Activated T-helper 17 cell treated with anti-CD3 and anti-CD28 coated beads, Interleukin-2, amount 50 U/mL, for 72 hours (primary cell): ENCODE measurements around the gene DCDC2. TPM values are rescaled to one million over a fixed set of nuclear protein-coding genes. Genes with fewer than 3 reads are reported as not detected.
"Not testable (repeated sequence)": the region's sequence is repeated elsewhere in the genome, so short reads cannot be mapped to it uniquely, and the experiment has no call there.

Experiments
- ATAC-seq: fragments of 150-1000 bp; cut with Tn5 transposase; replicated peaks from 2 replicates; pipeline ENCODE4 v1.10.0; 2021; ENCODE audit warnings: mild to moderate bottlenecking, moderate library complexity
- H3K27ac Mint-ChIP-seq: one replicate; pipeline ENCODE4 v1.8.0; 2022; ENCODE audit warnings: mixed read lengths
- H3K27me3 Mint-ChIP-seq: one replicate; pipeline ENCODE4 v1.8.0; 2022; ENCODE audit warnings: mixed read lengths
- H3K36me3 Mint-ChIP-seq: one replicate; pipeline ENCODE4 v1.8.0; 2022; ENCODE audit warnings: low read depth, mild to moderate bottlenecking, mixed read lengths
- H3K4me1 Mint-ChIP-seq: one replicate; pipeline ENCODE4 v1.8.0; 2022; ENCODE audit warnings: mixed read lengths
- H3K4me3 Mint-ChIP-seq: one replicate; pipeline ENCODE4 v1.8.0; 2022; ENCODE audit warnings: mild to moderate bottlenecking, mixed read lengths
- H3K9me3 Mint-ChIP-seq: one replicate; pipeline ENCODE4 v1.8.0; 2022; ENCODE audit warnings: mixed read lengths
- total RNA-seq, 2 donors: library from RNA; stranded (reverse); gene quantifications; one replicate each; pipeline ENCODE4 v1.2.3, GENCODE V29; 2022

DCDC2 gene
- total RNA-seq: under 1 TPM in 1 of 2 donors, not detected in 1; 0.11 TPM

GRCh38 chr6:24357336-24358218, at the start of gene DCDC2:
Gene DCDC2, minus strand, starts transcription at chr6:24358059. Its CDS starts 309 bp downstream, at chr6:24357750.
- no peaks in the 10 kb centered on the region for H3K36me3 Mint-ChIP-seq
- ATAC-seq: peak; percentile 28
- H3K4me3 Mint-ChIP-seq: peak within 1 kb of the TSS; percentile 85

GRCh38 chr6:24405262-24405661, 47.4 kb upstream of the DCDC2 start:
- Mint-ChIP-seq H3K9me3 (no peaks in the 10 kb centered on the region), H3K36me3 (peaks cover 61% of the 10 kb centered on the region), H3K27ac (no peak overlapping the region), H3K27me3 (peaks cover 4% of the 10 kb centered on the region), H3K4me1 (peaks cover 8% of the 10 kb centered on the region), H3K4me3 (no peak overlapping the region)
- ATAC-seq: no peak

More at GRCh38 chr6:24357336-24358218, at the start of gene DCDC2:
- Mint-ChIP-seq H3K9me3 (no peaks in the 10 kb centered on the region), H3K27ac (no peak within 1 kb of the TSS), H3K27me3 (peaks cover 3% of the 10 kb centered on the region), H3K4me1 (peaks cover 18% of the 10 kb centered on the region)

GRCh38 chr6:24403501-24403824, 45.6 kb upstream of the DCDC2 start:
- Mint-ChIP-seq H3K4me3 (peak overlapping the region; percentile 92), H3K27ac (peak overlapping the region; percentile 93), H3K36me3 (peaks cover 45% of the 10 kb centered on the region), H3K27me3 (peaks cover 16% of the 10 kb centered on the region), H3K9me3 (no peaks in the 10 kb centered on the region), H3K4me1 (peaks cover 8% of the 10 kb centered on the region)
- ATAC-seq: no peak

GRCh38 chr6:24402697-24403500, 45.0 kb upstream of the DCDC2 start, which contains the start of gene MRS2:
Gene MRS2, plus strand, starts transcription at chr6:24402936. Its CDS starts 111 bp downstream, at chr6:24403047.
- Mint-ChIP-seq H3K9me3 (no peaks in the 10 kb centered on the region), H3K4me1 (peaks cover 8% of the 10 kb centered on the region), H3K27me3 (peaks cover 20% of the 10 kb centered on the region), H3K36me3 (peaks cover 39% of the 10 kb centered on the region), H3K27ac (peak within 1 kb of the TSS; percentile 93), H3K4me3 (peak within 1 kb of the TSS; percentile 92)
- peak; percentile 97 for ATAC-seq

GRCh38 chr6:24401458-24401857, 43.6 kb upstream of the DCDC2 start:
- ATAC-seq: no peak
- Mint-ChIP-seq H3K4me3 (no peak overlapping the region), H3K9me3 (peaks cover 2% of the 10 kb centered on the region)

GRCh38 chr6:24400045-24401039, 42.5 kb upstream of the DCDC2 start:
- not testable (repeated sequence) for ATAC-seq, H3K27ac Mint-ChIP-seq, H3K4me3 Mint-ChIP-seq, H3K9me3 Mint-ChIP-seq, H3K4me1 Mint-ChIP-seq
- Mint-ChIP-seq H3K27me3 (peaks cover 32% of the 10 kb centered on the region), H3K36me3 (peaks cover 18% of the 10 kb centered on the region)

More at GRCh38 chr6:24401458-24401857, 43.6 kb upstream of the DCDC2 start:
- Mint-ChIP-seq H3K4me1 (peaks cover 8% of the 10 kb centered on the region), H3K27ac (no peak overlapping the region), H3K27me3 (peaks cover 29% of the 10 kb centered on the region), H3K36me3 (peaks cover 29% of the 10 kb centered on the region)

- H3K27me3 Mint-ChIP-seq: peaks cover 32% of the 10 kb centered on the region
- no peaks in the 10 kb centered on the region for H3K4me1 Mint-ChIP-seq
- no peak for ATAC-seq
- H3K9me3 Mint-ChIP-seq: peaks cover 5% of the 10 kb centered on the region
- H3K36me3 Mint-ChIP-seq: no peaks in the 10 kb centered on the region
- H3K4me3 Mint-ChIP-seq: no peak overlapping the region
- H3K27ac Mint-ChIP-seq: no peak overlapping the region
Observed at GRCh38 chr6:24397631-24398030, 39.8 kb upstream of the DCDC2 start.

- no peak overlapping the region for H3K27ac Mint-ChIP-seq
- peaks cover 32% of the 10 kb centered on the region for H3K27me3 Mint-ChIP-seq
- no peak for ATAC-seq
- no peaks in the 10 kb centered on the region for H3K4me1 Mint-ChIP-seq
- no peak overlapping the region for H3K4me3 Mint-ChIP-seq
- H3K36me3 Mint-ChIP-seq: no peaks in the 10 kb centered on the region
- peaks cover 5% of the 10 kb centered on the region for H3K9me3 Mint-ChIP-seq
Observed at GRCh38 chr6:24396824-24397223, 39.0 kb upstream of the DCDC2 start.

GRCh38 chr6:24394780-24395437, 37.0 kb upstream of the DCDC2 start:
- H3K4me1 Mint-ChIP-seq: no peaks in the 10 kb centered on the region

GRCh38 chr6:24394061-24394779, 36.4 kb upstream of the DCDC2 start:
- no peak for ATAC-seq
- peaks cover 18% of the 10 kb centered on the region for H3K27me3 Mint-ChIP-seq
- no peaks in the 10 kb centered on the region for H3K36me3 Mint-ChIP-seq
- H3K4me3 Mint-ChIP-seq: no peak overlapping the region
- H3K9me3 Mint-ChIP-seq: peaks cover 5% of the 10 kb centered on the region
- no peaks in the 10 kb centered on the region for H3K4me1 Mint-ChIP-seq
- no peak overlapping the region for H3K27ac Mint-ChIP-seq

More at GRCh38 chr6:24394780-24395437, 37.0 kb upstream of the DCDC2 start:
- H3K27me3 Mint-ChIP-seq: peaks cover 25% of the 10 kb centered on the region
- no peaks in the 10 kb centered on the region for H3K36me3 Mint-ChIP-seq
- H3K9me3 Mint-ChIP-seq: peaks cover 5% of the 10 kb centered on the region
- no peak for ATAC-seq
- no peak overlapping the region for H3K27ac Mint-ChIP-seq
- H3K4me3 Mint-ChIP-seq: no peak overlapping the region

- no peak overlapping the region for H3K27ac Mint-ChIP-seq
- peaks cover 9% of the 10 kb centered on the region for H3K27me3 Mint-ChIP-seq
- H3K4me1 Mint-ChIP-seq: no peaks in the 10 kb centered on the region
- H3K9me3 Mint-ChIP-seq: peaks cover 5% of the 10 kb centered on the region
- no peak overlapping the region for H3K4me3 Mint-ChIP-seq
- ATAC-seq: peak; percentile 38
- no peaks in the 10 kb centered on the region for H3K36me3 Mint-ChIP-seq
Observed at GRCh38 chr6:24391756-24392405, 34.0 kb upstream of the DCDC2 start.

GRCh38 chr6:24391208-24391607, 33.3 kb upstream of the DCDC2 start:
- no peaks in the 10 kb centered on the region for H3K36me3 Mint-ChIP-seq
- no peak overlapping the region for H3K27ac Mint-ChIP-seq
- no peak overlapping the region for H3K4me3 Mint-ChIP-seq
- ATAC-seq: no peak
- H3K27me3 Mint-ChIP-seq: peaks cover 4% of the 10 kb centered on the region
- no peaks in the 10 kb centered on the region for H3K4me1 Mint-ChIP-seq
- H3K9me3 Mint-ChIP-seq: peaks cover under 1% of the 10 kb centered on the region
